Vagina (tissue), 2 donors: ENCODE data around the gene ELAC2. TPM values are rescaled to one million over a fixed set of nuclear protein-coding genes. Genes with fewer than 3 reads are reported as not detected.

Experiments
- DNase-seq, 2 donors: peaks; one replicate each; pipeline ENCODE4 v3.0.0-alpha.2; 2017; ENCODE audit errors: extremely low spot score in 2 of 2
- H3K27ac ChIP-seq: fragments of 200-600 bp; sonication (generic); one replicate; pipeline ENCODE4 v1.5.1; 2019
- H3K27me3 ChIP-seq: fragments of 200-600 bp; sonication (generic); one replicate; pipeline ENCODE4 v1.5.1; 2019
- H3K36me3 ChIP-seq, 2 donors: fragments of 200-600 bp; sonication (generic); one replicate each; pipeline ENCODE4 v1.5.1; 2017 to 2019
- H3K4me1 ChIP-seq: fragments of 200-600 bp; sonication (generic); one replicate; pipeline ENCODE4 v1.5.1; 2019
- H3K4me3 ChIP-seq, 2 donors: fragments of 200-600 bp; sonication (generic); 1 replicate in 1 of 2; 2 replicates in 1 of 2; pipeline ENCODE4 v1.5.1; 2016 to 2019
- H3K9me3 ChIP-seq: fragments of 200-600 bp; sonication (generic); one replicate; pipeline ENCODE4 v1.5.1; 2019
- POLR2A ChIP-seq, 2 donors: fragments of 450-650 bp; IDR thresholded peaks; one replicate each; pipeline ENCODE4 v1.6.1; 2017; ENCODE audit warnings: antibody characterized with exemption in 2 of 2, mild to moderate bottlenecking in 2 of 2, moderate library complexity in 2 of 2
- POLR2AphosphoS5 ChIP-seq, 2 donors: sonication (generic); formaldehyde crosslinking; IDR thresholded peaks; one replicate each; pipeline ENCODE4 v1.9.0; 2017; ENCODE audit warnings: antibody characterized with exemption in 2 of 2, mild to moderate bottlenecking in 2 of 2, low read depth in 1 of 2; ENCODE audit not compliant: insufficient read depth in 1 of 2
- intact Hi-C: fragments of 100-400 bp; cut with DNase I; formaldehyde crosslinking; loops from one replicate; pipeline ENCODE4 v1.15.1; 2023
- total RNA-seq: library from RNA; depleted of rRNA; stranded (reverse); fragments of >200 nt; gene quantifications from one replicate; pipeline ENCODE4 v1.2.3, GENCODE V29; 2016
- TF ChIP-seq, protein P1 (sequence below), 3 experiments: fragments of 450-650 bp in 2 of 3; fragments of 200-600 bp in 1 of 3; sonication (generic) in 1 of 3; IDR thresholded peaks; one replicate each; pipeline ENCODE4 v1.5.1; 2017 to 2019; ENCODE audit warnings: antibody characterized with exemption in 3 of 3, mild to moderate bottlenecking in 2 of 3, moderate library complexity in 2 of 3

ELAC2 gene
- total RNA-seq, 1 donor from 2014 or later: 134 TPM

DNA sequence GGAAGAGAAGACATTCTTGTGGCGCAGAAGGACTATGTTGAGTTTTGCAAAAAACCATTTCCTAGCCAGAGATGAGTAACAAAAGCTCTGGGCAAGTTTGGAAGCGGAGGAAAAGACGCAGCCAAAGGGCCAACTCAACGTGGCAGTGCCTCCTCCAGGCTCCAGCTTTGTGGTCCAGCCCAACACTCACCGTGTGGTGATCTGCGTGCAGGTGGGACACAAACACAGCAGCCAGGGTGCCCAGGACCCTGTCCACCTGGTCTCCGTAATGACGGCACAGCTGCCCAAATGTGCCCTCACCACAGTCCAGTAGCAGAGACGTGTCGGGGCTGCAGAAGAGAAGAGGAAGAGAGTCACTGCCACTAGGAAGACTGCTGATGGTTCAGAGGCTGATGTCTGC, 21.5 kb downstream of the ELAC2 start:
- intact Hi-C loops: no loop called here
- H3K27ac ChIP-seq: no peak overlapping the region
- no peak for DNase-seq
- no peak overlapping the region for H3K4me3 ChIP-seq
- H3K4me1 ChIP-seq: no peaks in the 10 kb centered on the region
- no peaks in the 10 kb centered on the region for H3K9me3 ChIP-seq
- H3K36me3 ChIP-seq: peaks cover 0 to 98% of the 10 kb centered on the region in 2 donors
- no peaks in the 10 kb centered on the region for H3K27me3 ChIP-seq
- no peak for TF ChIP-seq POLR2A (IDR thresholded peaks at IDR 0.05)
- no peak for TF ChIP-seq POLR2AphosphoS5 (IDR thresholded peaks at IDR 0.05; ENCODE audit: insufficient read depth in 1 of 2, low read depth in 1 of 2)
- TF ChIP-seq, protein P1, sequence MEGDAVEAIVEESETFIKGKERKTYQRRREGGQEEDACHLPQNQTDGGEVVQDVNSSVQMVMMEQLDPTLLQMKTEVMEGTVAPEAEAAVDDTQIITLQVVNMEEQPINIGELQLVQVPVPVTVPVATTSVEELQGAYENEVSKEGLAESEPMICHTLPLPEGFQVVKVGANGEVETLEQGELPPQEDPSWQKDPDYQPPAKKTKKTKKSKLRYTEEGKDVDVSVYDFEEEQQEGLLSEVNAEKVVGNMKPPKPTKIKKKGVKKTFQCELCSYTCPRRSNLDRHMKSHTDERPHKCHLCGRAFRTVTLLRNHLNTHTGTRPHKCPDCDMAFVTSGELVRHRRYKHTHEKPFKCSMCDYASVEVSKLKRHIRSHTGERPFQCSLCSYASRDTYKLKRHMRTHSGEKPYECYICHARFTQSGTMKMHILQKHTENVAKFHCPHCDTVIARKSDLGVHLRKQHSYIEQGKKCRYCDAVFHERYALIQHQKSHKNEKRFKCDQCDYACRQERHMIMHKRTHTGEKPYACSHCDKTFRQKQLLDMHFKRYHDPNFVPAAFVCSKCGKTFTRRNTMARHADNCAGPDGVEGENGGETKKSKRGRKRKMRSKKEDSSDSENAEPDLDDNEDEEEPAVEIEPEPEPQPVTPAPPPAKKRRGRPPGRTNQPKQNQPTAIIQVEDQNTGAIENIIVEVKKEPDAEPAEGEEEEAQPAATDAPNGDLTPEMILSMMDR (IDR thresholded peaks at IDR 0.05): no peak

DNA sequence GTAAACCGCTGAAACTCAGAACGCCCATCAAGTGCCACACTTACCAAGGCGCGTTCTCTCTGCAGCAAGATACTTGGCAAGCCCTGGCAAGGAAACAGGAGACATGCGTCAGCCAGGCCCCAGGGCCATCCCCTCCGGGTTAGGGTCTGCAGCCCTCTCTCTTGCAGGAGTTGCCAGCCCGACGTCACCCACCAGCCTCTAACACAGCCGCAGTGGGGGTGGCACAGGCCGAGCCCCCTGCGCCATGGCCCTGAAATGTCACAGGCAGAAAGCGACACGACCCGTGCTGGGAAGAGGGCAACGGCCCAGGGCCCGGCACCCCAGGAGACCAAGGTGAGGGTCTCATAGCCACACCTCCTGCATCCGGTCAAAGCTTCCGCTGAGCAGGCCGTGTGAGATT, 21.9 kb downstream of the ELAC2 start:
- no peak overlapping the region for H3K27ac ChIP-seq
- DNase-seq: no peak
- intact Hi-C loops: no loop called here
- TF ChIP-seq, protein P1 (IDR thresholded peaks at IDR 0.05): no peak
- TF ChIP-seq POLR2AphosphoS5 (IDR thresholded peaks at IDR 0.05; ENCODE audit: insufficient read depth in 1 of 2, low read depth in 1 of 2): no peak
- no peak for TF ChIP-seq POLR2A (IDR thresholded peaks at IDR 0.05)
- no peaks in the 10 kb centered on the region for H3K4me1 ChIP-seq
- no peaks in the 10 kb centered on the region for H3K27me3 ChIP-seq
- H3K9me3 ChIP-seq: no peaks in the 10 kb centered on the region
- no peak overlapping the region for H3K4me3 ChIP-seq
- H3K36me3 ChIP-seq: peaks cover 0 to 93% of the 10 kb centered on the region in 2 donors

DNA sequence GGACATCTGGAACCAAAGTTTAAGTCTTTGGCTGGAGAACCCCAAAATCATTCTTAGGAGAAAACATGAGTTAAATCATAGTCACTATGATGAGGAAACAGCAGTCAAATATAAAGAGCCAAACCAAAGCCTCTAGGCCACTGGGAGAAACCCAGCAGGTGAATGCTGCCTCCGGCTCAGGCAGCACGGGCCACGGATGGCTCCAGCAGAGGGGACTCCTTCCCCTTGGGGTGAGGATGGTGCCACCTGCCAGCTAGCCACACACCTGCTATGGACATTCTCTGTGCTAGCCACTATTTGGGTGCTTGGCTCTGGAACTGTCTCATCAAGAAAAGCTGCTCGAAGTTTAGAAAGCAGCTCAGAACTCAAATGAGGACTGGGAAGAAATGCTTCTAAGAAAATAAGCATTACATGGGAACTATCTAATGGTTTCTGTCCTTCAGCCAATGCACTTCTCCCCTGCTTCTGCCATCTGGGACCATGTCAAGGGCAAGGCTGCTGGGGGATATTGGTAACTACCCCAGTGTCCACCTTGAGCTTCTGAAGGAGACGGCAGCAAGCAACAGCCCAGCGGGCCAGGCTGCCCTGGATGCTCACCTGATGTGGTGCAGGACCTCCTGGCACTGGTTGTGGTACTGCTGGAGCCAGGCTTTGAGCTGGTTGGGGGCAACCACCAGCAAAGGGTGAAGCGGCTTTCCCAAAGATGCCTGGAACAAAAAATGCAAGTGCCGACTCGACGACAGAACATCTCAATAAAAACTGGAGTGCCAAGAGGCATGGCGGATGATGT, 22.5 kb downstream of the ELAC2 start:
- Histone ChIP-seq H3K4me3 (no peak overlapping the region), H3K4me1 (no peaks in the 10 kb centered on the region), H3K27me3 (no peaks in the 10 kb centered on the region), H3K36me3 (peaks cover 0 to 90% of the 10 kb centered on the region in 2 donors), H3K9me3 (no peaks in the 10 kb centered on the region), H3K27ac (no peak overlapping the region)
- TF ChIP-seq POLR2AphosphoS5 (IDR thresholded peaks at IDR 0.05; ENCODE audit: insufficient read depth in 1 of 2, low read depth in 1 of 2) (no peak), POLR2A (IDR thresholded peaks at IDR 0.05) (no peak)
- TF ChIP-seq, protein P1 (IDR thresholded peaks at IDR 0.05): no peak
- intact Hi-C loops: no loop called here
- DNase-seq: no peak

DNA sequence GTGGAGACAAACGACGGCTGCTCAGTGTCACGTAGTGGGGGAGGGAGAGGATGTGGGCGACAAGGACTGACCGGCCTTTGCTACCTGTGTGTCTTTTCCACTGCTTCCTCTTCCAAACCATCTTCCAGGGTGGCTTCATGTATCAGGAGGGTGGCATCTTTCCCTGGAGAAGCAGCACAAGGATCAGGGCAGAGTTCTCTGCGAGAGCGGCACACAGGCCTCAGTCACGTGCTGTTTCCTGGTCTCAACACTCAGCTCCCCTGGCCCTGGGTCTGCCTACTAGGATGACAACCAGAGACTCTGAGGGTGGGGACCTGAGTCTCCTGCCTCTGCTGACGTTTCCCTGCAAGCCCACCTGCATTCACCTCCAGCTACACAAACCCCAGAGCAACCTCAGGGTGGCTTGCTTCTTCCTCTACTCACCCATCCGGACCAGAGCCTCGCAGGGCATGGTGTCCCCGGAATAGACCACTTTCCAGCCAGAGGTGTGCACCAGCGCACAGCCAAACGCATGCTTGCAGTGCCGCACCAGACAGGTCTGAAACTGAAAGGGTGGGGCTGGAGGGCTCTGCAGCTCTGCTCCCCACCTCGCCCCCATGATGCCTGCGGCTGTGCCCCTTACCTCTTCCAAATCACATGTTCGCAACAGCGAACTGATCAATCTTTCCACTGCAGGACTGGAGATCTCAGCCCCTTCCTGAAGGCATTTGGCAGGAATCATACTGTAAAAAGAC, 23.3 kb downstream of the ELAC2 start:
- no peak for TF ChIP-seq POLR2A (IDR thresholded peaks at IDR 0.05)
- no peak for TF ChIP-seq POLR2AphosphoS5 (IDR thresholded peaks at IDR 0.05; ENCODE audit: insufficient read depth in 1 of 2, low read depth in 1 of 2)
- TF ChIP-seq, protein P1 (IDR thresholded peaks at IDR 0.05): no peak
- H3K27ac ChIP-seq: no peak overlapping the region
- intact Hi-C loops: no loop called here
- H3K36me3 ChIP-seq: peaks cover 0 to 85% of the 10 kb centered on the region in 2 donors
- H3K27me3 ChIP-seq: no peaks in the 10 kb centered on the region
- no peak for DNase-seq
- no peaks in the 10 kb centered on the region for H3K4me1 ChIP-seq
- H3K9me3 ChIP-seq: no peaks in the 10 kb centered on the region
- no peak overlapping the region for H3K4me3 ChIP-seq

DNA sequence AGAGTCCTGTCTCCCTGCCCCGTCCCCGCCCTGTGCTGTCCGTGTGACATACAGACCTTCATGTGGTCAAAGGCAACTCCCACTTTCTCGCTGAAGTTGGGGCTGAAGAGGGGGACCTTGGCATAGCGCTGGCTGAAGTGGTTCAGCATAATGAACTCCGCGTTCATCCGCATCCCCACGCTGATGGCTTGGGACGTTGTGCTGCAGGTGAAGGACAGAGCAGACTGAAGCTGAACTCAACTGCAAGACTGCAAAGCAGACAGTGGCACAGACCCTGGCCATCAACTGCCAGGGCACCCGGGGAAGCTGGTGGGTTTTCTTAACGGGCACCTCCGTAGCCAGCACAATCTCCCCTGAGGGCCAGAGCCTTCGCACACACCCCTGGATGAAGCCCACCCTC, 24.2 kb downstream of the ELAC2 start:
- H3K27ac ChIP-seq: no peak overlapping the region
- peaks cover 0 to 76% of the 10 kb centered on the region in 2 donors for H3K36me3 ChIP-seq
- DNase-seq: no peak
- TF ChIP-seq POLR2AphosphoS5 (IDR thresholded peaks at IDR 0.05; ENCODE audit: insufficient read depth in 1 of 2, low read depth in 1 of 2): no peak
- TF ChIP-seq, protein P1 (IDR thresholded peaks at IDR 0.05): no peak
- TF ChIP-seq POLR2A (IDR thresholded peaks at IDR 0.05): no peak
- no peaks in the 10 kb centered on the region for H3K4me1 ChIP-seq
- H3K27me3 ChIP-seq: no peaks in the 10 kb centered on the region
- intact Hi-C loops: no loop called here
- H3K9me3 ChIP-seq: no peaks in the 10 kb centered on the region
- H3K4me3 ChIP-seq: no peak overlapping the region
